Muscle layer of colon (tissue), 2 donors: ENCODE data around the gene FXYD2.

ENCODE experiments used
- H3K27ac ChIP-seq: one replicate; pipeline ENCODE4 v1.7.0; 2013; ENCODE audit warnings: low read depth, mild to moderate bottlenecking, low read length, moderate library complexity
- H3K27me3 ChIP-seq, 2 donors: one replicate each; pipeline ENCODE4 v1.7.0; 2013; ENCODE audit warnings: low read length in 2 of 2, mild to moderate bottlenecking in 2 of 2; ENCODE audit not compliant: insufficient read depth in 2 of 2, control insufficient read depth in 1 of 2
- H3K36me3 ChIP-seq: one replicate; pipeline ENCODE4 v1.7.0; 2013; ENCODE audit warnings: mild to moderate bottlenecking, low read length; ENCODE audit not compliant: insufficient read depth
- H3K4me1 ChIP-seq: one replicate; pipeline ENCODE4 v1.7.0; 2013; ENCODE audit warnings: mild to moderate bottlenecking, low read length; ENCODE audit not compliant: insufficient read depth
- H3K4me3 ChIP-seq, 2 donors: one replicate each; pipeline ENCODE4 v1.7.0; 2013; ENCODE audit warnings: low read length in 2 of 2, low read depth in 1 of 2, mild to moderate bottlenecking in 1 of 2, moderate library complexity in 1 of 2
- H3K9ac ChIP-seq: one replicate; pipeline ENCODE4 v1.7.0; 2013; ENCODE audit warnings: low read length
- H3K9me3 ChIP-seq: one replicate; pipeline ENCODE4 v1.7.0; 2013; ENCODE audit warnings: mild to moderate bottlenecking, low read length
- donor health status: abdominal sarcoma.
- donor health status: Adenocarcinoma of cecum.

Gene FXYD2

GRCh38 chr11:117786135-117786870, 38.2 kb downstream of the FXYD2 start:
- no peaks in the 10 kb centered on the region for H3K36me3 ChIP-seq
- no peak overlapping the region for H3K27ac ChIP-seq
- H3K4me3 ChIP-seq = no peak overlapping the region
- H3K4me1 ChIP-seq = no peaks in the 10 kb centered on the region
- H3K9ac ChIP-seq = no peak overlapping the region
- no peaks in the 10 kb centered on the region for H3K27me3 ChIP-seq
- H3K9me3 ChIP-seq = no peaks in the 10 kb centered on the region

DNA sequence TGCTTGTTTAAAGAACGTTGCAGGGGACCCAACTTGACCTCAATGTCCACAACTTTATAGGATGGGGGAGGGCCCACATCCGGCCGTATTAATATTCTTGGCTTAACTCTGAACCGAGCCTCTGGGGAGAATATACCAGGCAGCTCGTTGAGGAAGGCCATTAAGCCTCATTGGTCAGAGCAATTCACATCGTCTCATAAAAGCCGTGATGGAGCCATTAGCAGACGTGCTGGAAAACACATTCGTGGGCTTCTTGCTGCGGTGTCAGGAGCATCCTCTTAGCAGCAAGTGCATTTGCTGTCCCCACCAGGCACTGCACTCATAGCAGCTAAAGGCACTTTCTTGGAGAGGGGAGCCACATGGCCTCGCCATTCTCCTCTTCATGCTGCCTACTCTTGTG, 42.4 kb downstream of the FXYD2 start:
- H3K27ac ChIP-seq = no peak overlapping the region
- no peak overlapping the region for H3K4me3 ChIP-seq
- H3K9me3 ChIP-seq = no peaks in the 10 kb centered on the region
- H3K27me3 ChIP-seq = no peaks in the 10 kb centered on the region
- peaks cover 12% of the 10 kb centered on the region for H3K36me3 ChIP-seq
- H3K9ac ChIP-seq = no peak overlapping the region
- H3K4me1 ChIP-seq = no peaks in the 10 kb centered on the region

DNA sequence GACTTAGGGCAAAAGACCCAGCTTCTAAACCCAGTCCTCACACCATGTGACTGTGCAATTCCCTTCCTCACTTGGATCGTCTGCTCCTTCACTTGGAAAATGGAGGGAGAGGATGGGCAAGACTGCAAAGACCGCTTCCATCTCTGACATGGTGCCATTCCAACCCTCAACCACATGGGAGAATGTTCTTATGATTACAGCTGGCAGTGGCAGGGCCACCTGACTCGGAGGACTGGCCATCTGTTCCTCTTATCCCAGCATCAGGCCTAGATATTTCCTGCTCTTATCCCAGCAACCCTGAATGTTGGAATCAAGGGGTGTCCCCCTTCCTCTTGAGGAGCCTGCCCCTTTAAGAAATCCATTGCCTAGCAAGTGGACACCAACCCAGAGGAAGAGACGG, 42.9 kb downstream of the FXYD2 start:
- H3K27me3 ChIP-seq = no peaks in the 10 kb centered on the region
- H3K9ac ChIP-seq = no peak overlapping the region

DNA sequence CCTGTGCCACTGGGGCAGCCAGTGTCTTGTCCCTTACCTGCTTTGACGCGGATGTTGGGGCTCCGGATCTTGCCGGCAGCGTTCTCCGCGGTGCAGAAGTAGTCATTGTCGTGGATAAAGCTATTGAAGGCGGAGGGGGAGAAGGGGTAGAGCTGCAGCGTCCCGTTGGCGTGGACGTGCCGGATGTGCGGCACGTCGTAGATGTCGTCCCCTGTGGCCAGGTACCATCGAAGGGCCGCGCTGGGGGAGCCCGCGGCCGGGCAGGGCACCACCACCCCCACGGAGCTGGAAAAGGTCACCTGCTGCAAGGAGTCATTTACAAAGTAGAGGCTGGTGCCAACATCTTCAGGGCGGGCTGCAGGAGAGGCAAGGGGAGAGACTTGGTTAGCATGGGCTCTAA, 44.1 kb downstream of the FXYD2 start:
- no peaks in the 10 kb centered on the region for H3K4me1 ChIP-seq
- H3K36me3 ChIP-seq = peaks cover 15% of the 10 kb centered on the region
- H3K9ac ChIP-seq = no peak overlapping the region
- no peak overlapping the region for H3K4me3 ChIP-seq
- H3K9me3 ChIP-seq = no peaks in the 10 kb centered on the region
- H3K27ac ChIP-seq = no peak overlapping the region
- H3K27me3 ChIP-seq = no peaks in the 10 kb centered on the region

More for the DNA sequence above, 42.9 kb downstream of the FXYD2 start:
- Histone ChIP-seq H3K27ac (no peak overlapping the region), H3K4me3 (no peak overlapping the region), H3K36me3 (peaks cover 15% of the 10 kb centered on the region), H3K9me3 (no peaks in the 10 kb centered on the region), H3K4me1 (no peaks in the 10 kb centered on the region)

GRCh38 chr11:117774553-117774952, 50.0 kb downstream of the FXYD2 start:
- Histone ChIP-seq H3K27ac (no peak overlapping the region), H3K9me3 (no peaks in the 10 kb centered on the region), H3K9ac (no peak overlapping the region), H3K27me3 (no peaks in the 10 kb centered on the region), H3K4me3 (no peak overlapping the region), H3K4me1 (no peaks in the 10 kb centered on the region), H3K36me3 (peaks cover 13% of the 10 kb centered on the region)

DNA sequence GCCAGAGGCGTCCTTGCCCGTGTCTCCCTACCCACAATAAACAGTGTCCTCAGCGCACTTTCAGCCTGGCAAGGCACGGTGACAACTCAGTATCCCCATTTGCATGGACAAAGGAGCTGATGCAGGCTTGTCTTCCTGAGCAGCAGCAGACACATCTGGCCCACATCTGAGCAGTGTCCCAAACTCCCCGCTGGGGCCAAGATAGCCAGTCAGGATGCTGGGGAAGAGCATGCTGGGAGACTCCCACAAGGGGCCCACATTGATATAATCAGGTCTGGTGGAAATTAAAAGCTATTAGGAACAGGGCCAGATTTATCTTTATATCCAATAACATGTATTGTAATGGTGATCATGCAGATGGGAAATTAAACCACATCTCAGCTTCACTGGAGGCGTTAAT, 52.2 kb downstream of the FXYD2 start:
- Histone ChIP-seq H3K9me3 (no peaks in the 10 kb centered on the region), H3K4me3 (no peak overlapping the region), H3K27ac (no peak overlapping the region), H3K36me3 (peaks cover 6% of the 10 kb centered on the region), H3K4me1 (no peaks in the 10 kb centered on the region), H3K9ac (no peak overlapping the region), H3K27me3 (no peaks in the 10 kb centered on the region)

- no peak overlapping the region for H3K9ac ChIP-seq
- H3K27ac ChIP-seq = no peak overlapping the region
- H3K27me3 ChIP-seq = no peaks in the 10 kb centered on the region
- no peaks in the 10 kb centered on the region for H3K4me1 ChIP-seq
- no peaks in the 10 kb centered on the region for H3K9me3 ChIP-seq
- peaks cover under 1% of the 10 kb centered on the region for H3K36me3 ChIP-seq
- H3K4me3 ChIP-seq = no peak overlapping the region
These were observed 52.7 kb downstream of the FXYD2 start for GRCh38 chr11:117771841-117772240.

DNA sequence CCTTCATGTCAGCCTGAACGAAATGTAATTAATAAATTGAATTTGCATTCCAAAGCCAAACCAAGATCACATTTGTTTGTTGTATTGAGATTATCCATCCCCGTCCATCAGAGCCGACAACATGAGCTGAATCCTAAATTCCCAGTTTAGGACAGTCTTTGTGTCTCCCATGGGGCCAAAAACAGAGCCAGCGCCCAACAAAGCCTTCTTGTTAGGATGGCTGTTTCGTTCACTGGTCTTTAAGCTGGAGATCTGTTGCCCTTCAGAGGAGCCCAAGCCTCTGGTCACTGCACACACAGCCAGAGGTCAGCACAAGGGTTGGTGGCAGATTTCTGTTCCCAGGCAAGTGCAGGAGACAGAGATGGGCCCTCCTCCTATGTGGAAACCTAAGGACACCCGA, 53.3 kb downstream of the FXYD2 start:
- H3K27me3 ChIP-seq = no peaks in the 10 kb centered on the region
- H3K36me3 ChIP-seq = no peaks in the 10 kb centered on the region
- no peak overlapping the region for H3K4me3 ChIP-seq
- H3K9me3 ChIP-seq = no peaks in the 10 kb centered on the region
- no peaks in the 10 kb centered on the region for H3K4me1 ChIP-seq
- H3K27ac ChIP-seq = no peak overlapping the region
- H3K9ac ChIP-seq = no peak overlapping the region

GRCh38 chr11:117770061-117770460, 54.5 kb downstream of the FXYD2 start:
- no peak overlapping the region for H3K4me3 ChIP-seq
- H3K4me1 ChIP-seq = no peaks in the 10 kb centered on the region
- no peak overlapping the region for H3K27ac ChIP-seq
- no peak overlapping the region for H3K9ac ChIP-seq
- no peaks in the 10 kb centered on the region for H3K9me3 ChIP-seq
- H3K36me3 ChIP-seq = no peaks in the 10 kb centered on the region
- no peaks in the 10 kb centered on the region for H3K27me3 ChIP-seq
